ENCODE data around the gene NSG1.
"Not testable (repeated sequence)": the region's sequence is repeated elsewhere in the genome, so short reads cannot be mapped to it uniquely, and the experiment has no call there.

The NSG1 gene

GRCh38 chr4:4347585-4347984, 39.3 kb upstream of the NSG1 start:
- no peak overlapping the region for H3K4me3 ChIP-seq (ENCODE audit: low read depth, low read length)
- no peak for TF ChIP-seq CTCF (IDR thresholded peaks at IDR 0.05; ENCODE audit: low read depth, low read length)

- H3K4me3 ChIP-seq (ENCODE audit: low read depth, low read length): not testable (repeated sequence)
Measured at GRCh38 chr4:4348585-4348984, 38.3 kb upstream of the NSG1 start.

GRCh38 chr4:4349867-4350266, 37.0 kb upstream of the NSG1 start:
- H3K4me3 ChIP-seq (ENCODE audit: low read depth, low read length): no peak overlapping the region
- no peak for TF ChIP-seq CTCF (IDR thresholded peaks at IDR 0.05; ENCODE audit: low read depth, low read length)

DNA sequence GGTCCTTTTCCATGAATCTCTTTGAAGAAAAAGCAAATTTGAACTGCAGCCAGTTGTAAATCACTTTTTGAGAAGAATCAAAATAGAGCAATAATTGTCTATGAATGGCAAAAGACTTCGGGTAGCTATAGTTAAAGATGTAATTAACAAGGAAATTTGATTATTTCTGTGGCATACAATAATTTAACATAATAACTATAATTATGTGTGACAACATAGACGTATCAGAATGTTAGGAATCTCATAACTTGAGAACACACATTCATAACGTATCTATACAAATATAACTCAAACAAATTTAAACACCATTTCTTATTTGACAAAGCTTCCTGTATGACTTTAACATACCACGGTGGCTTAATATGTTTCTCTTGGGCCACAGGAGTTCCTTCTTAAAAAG, 36.0 kb upstream of the NSG1 start:
- TF ChIP-seq CTCF (IDR thresholded peaks at IDR 0.05; ENCODE audit: low read depth, low read length): no peak
- H3K4me3 ChIP-seq (ENCODE audit: low read depth, low read length): no peak overlapping the region

DNA sequence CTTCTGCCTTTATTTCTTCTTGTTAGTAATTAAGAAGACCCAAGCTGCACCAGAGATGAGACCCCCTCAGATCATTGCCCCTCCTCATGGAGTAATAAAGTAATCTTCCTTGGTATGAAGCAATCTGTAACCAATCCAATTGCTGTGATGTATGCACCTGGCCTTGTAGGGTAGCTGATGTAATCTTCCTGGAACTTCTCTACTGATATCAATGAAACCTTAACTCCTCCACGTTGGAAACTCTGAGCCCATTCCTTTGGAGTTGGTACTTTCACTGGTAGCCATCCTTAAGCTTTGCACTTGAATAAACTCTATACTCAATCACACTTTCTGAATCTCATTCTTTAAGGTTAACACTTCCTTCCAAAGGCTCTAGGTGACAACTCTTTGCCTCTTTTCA, 31.6 kb upstream of the NSG1 start:
- TF ChIP-seq CTCF (IDR thresholded peaks at IDR 0.05; ENCODE audit: low read depth, low read length): no peak
- H3K4me3 ChIP-seq (ENCODE audit: low read depth, low read length): no peak overlapping the region

- no peak for TF ChIP-seq CTCF (IDR thresholded peaks at IDR 0.05; ENCODE audit: low read depth, low read length)
- no peak overlapping the region for H3K4me3 ChIP-seq (ENCODE audit: low read depth, low read length)
Measured at GRCh38 chr4:4356106-4357041, 30.5 kb upstream of the NSG1 start.

GRCh38 chr4:4358093-4358854, 28.6 kb upstream of the NSG1 start:
- no peak for TF ChIP-seq CTCF (IDR thresholded peaks at IDR 0.05; ENCODE audit: low read depth, low read length)
- no peak overlapping the region for H3K4me3 ChIP-seq (ENCODE audit: low read depth, low read length)

Measured in WI38 (cell line).